GM19025 (cell line): ENCODE measurements around the gene MELTF.

Experiments used
- ATAC-seq: cut with Tn5 transposase; IDR thresholded peaks from one replicate; pipeline ENCODE4 v1.9.1; 2021; ENCODE audit warnings: mild to moderate bottlenecking, low read depth, moderate library complexity; ENCODE audit not compliant: unreplicated experiment

Gene MELTF

DNA sequence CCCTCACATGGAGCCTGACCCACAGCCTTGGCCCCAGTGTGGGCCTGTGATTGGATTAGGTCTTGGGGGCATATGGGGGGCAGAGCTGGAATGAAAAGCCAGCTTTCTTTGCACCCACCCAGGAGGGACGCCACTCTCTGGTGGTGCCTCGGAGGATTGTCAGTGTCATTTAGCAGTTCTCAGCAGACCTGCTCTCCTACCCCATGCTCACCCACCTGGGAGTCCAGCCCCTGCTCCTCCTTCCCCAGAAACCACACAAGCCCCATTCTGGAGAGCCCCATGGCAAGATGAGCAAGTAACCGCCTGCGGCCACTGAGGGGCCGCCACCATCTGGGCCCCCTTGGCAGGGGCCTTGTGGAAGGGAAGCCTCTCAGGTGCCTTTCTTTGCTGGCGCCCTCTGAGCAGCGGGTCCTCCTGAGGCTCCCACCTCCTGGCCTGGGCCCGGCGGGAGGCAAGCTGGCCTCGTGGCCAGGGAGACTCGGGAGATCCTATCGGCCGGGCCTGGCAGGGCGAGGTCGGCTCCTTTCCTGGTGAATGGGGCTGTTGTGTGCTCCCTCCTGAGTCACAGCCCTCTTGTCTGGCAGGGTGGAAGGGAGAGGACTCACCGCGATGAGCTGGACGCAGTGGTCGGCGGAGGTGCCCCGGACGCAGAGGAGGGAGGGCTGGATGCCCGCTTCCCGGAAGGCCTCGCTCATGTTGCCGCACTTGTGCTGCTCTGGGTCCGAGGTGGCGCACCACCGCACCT lies 2.3 kb downstream of the MELTF start:
- ATAC-seq = no peak

DNA sequence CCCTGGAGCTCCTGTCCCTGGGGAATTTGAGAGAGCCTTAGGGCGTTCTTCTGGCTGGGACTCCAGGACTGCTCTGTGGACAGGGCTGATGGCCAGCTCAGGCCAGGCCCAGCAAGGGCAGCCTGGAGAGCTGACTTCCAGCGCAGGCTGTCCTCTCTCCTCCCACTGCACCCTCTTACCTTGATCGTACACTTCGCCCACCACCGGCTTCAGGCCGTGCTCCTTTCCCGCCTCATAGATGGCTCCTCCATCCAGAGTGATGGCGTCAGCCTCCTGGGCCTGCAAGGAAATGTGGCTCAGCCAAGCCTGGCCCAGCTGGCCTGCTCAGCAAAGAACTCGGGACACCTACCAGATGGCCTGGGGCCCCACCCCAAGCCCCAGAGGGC lies 3.1 kb downstream of the MELTF start:
- no peak for ATAC-seq

DNA sequence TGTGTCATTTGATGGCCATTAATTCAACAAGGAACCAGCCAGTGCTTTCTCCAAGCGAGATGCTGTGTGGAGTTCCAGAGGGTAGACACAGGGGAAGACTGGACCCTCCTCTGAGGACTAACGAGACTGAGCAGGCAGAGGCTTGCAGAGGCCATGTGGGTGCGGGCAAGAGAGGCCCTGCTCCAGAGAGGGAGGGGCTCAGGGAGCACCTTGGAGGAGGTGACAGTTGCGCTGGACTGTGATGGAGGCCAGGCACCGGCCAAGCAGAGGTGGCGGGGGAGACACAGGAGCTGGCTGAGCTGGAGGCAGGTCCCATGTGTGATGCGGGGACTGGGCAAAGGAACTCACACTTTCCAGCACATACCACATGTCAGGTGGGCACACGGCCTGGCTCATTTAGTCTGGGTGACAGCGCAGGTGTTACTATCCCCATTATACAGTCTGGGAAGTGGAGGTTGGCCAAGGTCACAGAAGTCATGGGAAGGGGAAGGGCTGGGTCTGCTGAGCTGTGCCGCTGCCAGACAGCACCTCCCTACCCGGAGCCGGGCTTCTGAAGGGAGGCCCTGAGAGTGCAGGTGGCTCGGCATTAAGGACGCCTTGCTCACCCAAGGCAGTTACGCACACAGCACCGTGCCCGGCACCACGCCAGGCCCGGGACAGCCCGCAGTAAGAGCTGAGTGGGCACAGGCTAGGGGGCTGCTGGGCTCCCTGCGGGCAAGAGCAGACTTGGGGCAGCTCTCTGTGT lies 3.7 kb downstream of the MELTF start:
- ATAC-seq = no peak

DNA sequence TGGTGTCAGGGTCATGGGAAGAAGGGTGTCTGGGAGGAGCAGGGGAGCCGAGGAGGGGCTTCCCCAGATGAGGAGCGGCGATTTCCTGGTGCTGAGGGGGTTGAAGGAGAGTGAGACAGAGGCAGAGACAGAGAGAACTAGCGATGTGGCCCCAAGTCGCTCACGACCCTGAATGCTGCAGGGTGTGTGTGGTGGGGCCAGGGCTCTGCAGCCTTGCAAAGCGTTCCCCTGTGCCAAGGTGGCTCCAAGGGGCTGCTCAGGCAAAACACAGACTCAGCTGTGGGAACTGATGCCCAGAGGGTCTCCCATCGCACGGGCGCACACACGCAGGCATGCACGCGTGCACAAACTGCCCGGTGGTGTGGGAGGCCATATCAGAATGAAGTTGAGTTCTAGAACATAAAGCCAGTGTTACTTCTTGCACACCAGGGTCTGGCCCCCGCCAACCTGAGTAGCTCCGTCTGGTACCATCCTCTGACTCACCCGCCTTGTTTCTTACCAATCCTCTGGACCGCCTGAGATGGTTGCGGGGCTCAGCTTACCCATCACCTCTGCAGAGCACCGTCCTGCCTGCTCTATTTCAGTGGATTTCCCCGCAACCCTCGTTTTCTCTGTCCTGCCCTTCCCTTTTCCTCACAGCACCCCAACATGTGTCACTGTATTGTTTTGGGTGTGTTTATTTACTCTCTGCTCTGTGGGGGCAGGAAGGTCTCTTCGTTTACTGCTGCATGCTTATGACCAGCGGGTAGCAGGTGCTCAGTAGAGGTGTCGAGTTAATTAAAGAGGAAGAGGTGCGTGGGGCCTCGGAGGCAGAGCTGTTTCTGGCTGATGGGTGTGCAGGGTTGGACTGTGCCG lies 4.5 kb downstream of the MELTF start:
- no peak for ATAC-seq

DNA sequence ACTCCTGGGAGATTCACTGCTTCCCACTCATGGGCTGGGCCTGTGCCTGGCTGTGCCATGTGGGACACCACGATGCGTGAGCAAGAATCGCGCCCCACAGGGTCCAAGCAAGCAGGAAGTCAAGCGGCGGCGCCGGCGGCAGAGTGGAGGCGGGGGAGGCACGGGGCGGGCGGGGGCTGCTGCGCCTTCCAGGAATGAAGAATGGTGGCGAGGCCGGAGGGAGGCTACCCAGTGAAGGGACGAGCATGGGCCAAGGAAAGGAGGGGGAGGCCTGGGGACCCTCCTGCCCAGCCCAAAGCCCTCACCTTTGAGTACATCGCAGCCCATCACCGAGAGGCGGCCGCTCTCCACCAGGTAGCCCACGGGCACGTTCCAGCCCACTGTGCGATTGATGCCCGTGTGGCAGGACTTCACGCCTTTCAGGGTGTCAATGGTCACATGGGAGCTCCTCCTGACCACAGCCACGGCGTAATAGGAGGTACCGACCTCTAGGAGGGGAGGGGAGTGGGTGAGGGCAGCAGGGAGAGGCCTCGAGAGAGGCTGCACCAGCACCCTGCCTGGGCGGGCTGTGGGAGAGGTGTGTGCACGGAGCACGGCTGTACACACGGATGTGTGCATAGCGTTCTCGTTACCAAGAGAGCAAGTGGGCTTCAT lies 5.5 kb downstream of the MELTF start:
- no peak for ATAC-seq

DNA sequence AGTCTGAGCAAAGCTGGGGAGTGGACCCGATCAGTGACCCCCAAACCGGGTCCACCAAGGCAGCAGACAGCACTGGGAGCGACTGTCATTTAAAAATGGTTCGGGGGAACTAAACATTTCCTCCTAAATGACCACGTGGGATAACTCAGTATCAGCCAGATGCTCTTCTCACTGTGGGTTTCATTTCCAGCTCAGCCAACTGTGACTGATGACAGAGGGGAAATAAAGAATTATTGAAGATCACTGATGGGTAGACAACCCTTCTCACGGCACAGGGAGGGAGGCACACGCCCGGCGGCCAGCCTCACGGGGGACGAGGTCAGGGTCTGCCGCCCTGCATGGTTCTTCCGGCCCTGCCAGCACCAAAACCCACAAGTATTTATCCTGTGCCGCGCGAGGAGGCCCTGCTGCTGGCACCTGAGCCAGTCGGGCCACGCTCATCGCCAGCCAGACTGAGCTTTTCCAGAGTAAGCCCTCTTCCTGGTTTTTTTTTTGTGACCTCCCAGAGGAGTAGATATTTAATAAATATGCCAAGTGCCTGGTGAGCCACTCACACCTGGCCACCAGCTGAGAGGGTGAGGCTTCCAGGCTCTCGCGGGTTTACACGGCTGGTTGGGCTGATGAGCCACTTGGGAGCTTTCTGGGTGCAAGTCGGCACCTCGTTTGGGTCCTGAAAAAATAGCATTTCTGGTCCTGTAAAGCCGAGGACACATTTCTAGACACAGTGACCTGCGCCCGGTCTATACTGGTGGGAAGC lies 6.2 kb downstream of the MELTF start:
- ATAC-seq = peak; percentile 40

DNA sequence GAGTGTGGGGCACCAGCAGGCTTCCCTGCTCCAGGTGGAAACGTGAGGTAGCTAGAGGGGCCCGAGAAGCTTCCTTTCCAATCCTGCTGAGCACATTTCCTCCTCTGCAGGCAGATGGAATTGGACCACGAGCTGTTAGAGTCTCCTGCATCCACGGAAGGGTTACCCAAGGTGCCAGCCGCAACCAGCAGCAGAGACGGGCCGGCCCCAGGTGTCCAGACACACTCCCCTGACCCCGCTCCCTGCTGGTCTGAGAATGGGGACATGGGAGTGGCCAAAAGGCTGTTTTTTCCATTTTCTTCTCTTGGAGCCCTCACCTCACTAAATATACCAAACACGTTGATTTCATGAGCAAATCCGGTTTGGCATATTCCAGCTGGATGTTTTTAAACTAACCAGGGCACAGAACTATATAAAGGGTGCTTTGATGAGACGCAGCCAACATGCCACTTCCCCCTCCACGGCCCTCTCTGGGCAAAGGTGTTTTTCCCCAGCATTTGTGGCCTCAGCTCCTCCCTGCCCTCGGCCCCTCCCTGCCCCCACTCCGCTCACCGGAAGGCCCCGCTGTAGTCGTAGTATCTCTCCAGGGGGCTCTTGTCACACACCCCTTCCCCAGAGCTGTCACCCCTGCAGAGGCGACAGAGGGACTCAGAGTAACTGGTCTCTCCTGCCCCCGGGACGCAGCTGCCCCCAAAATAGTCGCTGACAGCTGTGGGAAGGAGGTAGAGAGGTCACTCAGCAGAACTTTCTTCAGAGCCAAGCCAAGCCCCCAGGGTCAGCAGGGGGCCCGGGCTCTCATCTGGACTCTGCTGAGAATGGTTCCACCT lies 7.0 kb downstream of the MELTF start:
- ATAC-seq = no peak

DNA sequence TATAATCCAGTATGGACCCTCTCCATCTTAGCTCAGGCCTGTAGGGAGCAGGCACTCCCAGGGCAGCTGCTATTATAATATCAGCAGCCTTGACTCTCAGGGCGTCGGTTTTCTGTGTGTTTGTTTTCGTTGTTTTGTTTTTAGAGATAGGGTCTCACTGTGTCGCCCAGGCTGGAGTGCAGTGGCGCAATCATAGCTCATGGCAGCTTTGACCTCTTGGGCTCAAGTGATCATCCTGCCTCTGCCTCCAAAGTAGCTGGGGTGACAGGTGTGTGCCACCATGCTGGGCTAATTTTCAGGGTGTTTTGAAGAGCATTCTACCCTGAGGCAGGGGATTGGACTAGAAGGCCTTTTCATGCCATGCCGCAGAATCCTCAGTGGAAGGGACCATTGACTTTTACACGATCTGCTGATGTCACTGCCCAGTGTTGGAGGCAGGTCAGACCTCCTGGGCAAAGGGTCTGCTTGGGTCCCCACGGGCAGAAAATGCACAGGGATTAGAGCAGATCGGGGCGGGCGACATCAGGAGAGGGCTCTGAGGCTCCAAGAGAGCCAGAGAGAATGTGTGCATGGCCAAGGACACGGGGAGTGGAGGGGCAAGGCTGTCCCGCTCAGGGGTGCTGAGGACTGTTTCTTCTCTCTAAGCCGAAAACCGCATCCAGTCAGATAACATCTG lies 7.8 kb downstream of the MELTF start:
- ATAC-seq = no peak

DNA sequence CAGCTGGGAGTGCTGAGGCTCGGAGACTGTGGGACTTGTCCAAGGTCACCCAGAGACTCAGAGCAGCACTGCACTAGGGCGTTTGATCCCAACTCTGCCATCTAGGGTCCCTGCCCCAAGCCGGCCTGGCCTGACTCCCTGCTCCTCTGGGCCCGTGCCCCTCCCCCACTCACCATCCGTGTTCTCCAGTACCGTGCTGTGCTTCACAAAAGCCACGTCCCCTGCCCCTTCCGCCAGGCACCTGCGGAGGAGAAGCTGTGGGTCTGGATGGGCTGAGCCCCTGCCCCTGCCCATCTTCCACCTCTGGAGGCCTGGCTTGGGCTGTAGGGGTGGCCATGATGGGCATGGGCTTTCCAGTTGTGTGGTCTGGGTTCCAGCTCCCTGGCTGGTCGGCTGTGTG lies 8.4 kb downstream of the MELTF start:
- ATAC-seq = no peak

DNA sequence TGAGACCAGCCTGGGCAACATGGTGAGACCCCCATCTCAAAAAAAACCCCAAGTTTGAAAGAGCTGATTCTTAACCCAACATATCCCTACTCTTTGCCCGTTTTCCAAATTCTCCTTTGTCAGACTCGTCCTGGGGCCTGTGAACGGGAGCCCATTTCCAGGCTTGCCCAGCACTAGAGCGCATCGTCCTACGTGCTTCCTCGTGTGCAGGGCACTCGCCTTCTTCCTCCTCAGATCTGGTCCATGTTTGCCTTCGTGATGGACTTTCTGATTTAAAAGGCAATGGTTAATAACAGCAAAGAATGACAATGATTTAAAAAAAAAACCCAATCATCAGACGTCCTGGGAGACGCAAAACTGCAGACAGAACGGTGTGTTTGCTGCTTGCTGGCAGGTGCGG lies 10.1 kb downstream of the MELTF start:
- no peak for ATAC-seq

DNA sequence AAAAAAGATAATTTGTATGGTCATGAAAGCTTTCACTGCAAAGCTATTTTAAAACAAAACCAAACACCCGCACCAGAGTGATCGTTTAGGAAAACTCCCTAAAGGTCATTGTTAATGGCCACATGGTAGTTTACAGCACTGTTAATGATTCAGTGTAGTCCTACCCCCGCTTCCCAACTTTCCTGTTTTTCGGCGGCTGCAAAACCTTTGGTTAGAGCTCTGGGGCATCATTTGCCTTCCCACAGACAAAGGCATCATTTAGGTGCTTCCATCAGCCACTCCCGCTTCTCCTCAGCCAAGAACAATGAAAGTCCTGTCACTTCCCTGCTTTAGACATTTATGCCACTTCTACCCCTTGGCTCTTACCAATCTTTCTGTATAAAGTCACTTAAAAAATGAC lies 10.6 kb downstream of the MELTF start:
- no peak for ATAC-seq

DNA sequence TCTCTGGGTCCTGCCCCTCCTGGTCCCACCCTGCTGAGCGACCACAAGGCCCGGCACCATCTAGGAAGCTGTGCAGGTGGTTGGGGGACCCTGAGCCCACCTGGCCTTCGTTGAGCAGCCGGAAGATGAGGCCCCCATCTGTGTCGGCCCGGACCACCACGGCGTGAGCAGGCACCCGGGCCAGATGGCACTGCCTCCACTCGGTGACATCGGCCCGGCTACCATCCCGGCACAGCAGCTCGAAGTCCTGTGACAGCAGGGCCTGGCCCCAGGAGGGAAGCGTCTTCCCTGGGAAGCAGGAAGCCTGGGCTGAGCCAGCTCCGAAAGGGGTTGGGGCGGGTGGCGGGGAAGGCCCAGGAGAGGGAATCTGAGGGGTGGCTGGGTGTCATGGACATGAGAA lies 12.6 kb downstream of the MELTF start:
- ATAC-seq = no peak

DNA sequence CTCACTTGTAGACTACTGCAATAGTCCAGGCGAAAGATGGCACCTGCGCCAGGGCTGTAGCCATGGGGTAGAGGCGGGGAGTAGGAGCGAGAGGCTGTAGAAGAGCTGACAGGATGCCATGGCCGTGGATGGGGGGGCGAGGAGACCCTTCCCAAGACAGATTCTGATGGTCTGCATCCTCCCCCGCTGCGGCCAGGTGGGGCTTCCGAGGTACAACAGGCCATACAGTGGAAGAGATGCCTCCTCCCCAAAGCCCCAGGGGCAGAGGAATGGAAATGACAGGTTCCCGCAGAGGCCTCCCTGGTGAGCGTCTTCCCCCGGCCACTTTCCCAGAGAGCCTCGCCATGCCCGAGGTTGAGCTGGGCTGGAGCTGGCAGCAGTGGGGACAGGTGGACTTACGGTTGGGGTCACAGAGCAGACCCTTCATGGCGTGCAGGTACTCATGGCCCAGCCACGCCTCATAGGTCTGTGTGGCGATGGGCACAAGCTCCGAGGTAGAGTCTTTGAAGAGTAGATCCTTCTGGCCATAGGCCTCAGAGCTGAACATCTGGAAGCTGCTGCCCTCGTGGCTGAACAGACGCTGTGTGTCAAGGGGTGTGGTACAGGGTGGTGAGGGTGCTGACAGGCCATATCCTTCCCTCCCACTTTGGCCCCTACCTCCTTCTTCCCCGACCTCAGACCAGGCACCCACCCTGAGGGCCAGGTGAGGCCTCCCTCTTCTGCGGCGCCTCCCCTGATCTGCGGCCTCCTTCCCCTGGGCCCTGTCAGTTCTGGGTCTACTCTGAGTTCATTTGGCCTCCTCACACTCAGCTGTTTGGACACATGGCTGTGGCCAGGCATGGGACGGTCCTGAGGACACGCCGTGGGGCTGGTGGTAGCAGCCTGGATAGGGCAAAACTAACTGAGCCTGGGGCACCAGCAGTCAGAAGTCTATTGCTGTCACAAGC lies 13.6 kb downstream of the MELTF start:
- ATAC-seq = no peak

DNA sequence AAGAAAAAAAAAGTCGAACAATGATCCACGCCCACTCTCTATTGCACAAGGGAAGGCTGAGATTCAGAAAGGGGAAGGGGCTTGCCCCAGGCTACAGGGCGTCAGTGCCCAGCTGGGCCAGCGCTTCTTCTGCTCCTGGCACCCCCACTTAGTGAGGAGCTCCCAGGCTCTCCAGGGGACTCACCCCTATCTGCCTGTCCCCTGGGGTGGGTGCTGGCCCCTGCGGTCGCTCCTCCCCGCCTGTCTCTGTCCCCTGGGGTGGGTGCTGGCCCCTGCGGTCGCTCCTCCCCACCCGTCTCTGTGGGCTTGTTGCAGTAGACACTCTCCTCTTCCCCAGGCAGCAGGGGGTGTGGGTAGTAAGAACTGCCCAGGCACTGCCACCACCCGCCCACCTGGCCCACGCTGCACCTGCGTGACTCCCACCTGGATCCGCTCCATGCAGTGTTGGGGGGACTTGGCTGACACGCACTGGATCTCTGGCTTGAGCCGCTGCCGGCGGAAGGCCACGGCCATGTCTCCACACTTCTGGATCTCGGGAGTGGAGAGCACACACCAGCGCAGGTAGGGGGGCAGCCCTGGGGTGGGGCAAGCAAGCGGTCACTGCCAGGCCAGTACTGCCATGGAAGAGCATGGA lies 14.6 kb downstream of the MELTF start:
- ATAC-seq = no peak

DNA sequence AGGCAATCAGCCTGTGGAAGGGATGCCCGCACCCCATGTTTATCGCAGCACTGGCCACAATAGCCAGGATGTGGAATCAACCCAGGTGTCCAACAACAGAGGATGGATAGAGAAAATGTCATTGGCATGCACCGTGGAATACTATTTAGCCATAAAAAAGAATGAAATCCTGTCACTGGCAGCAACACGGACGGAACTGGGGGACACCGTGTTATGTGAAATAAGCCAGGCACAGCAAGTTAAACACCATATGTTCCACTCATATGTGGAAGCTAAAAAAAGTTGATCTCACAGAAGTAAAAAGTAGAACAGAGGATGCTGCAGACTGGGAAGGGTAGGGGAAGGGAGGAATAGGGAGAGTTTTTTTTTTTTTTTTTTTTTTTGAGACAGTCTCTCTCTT lies 15.6 kb downstream of the MELTF start:
- ATAC-seq = no peak

DNA sequence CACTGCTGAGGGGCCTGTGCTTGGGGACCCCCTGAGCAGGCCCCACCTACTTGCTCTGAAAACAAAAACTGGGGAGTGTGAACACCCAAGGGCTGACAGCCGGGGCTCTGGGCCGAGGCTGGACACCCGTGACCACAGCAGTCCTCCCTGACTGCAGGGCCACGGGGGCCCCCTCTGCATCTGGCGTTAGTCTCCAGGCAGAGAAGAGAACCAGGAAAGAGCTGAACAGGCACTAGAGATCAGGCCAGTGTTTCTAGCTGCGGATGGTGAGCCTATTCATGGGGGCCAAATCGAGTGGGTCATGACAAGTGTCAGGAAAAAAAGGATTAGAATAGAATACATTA lies 17.1 kb downstream of the MELTF start:
- no peak for ATAC-seq

DNA sequence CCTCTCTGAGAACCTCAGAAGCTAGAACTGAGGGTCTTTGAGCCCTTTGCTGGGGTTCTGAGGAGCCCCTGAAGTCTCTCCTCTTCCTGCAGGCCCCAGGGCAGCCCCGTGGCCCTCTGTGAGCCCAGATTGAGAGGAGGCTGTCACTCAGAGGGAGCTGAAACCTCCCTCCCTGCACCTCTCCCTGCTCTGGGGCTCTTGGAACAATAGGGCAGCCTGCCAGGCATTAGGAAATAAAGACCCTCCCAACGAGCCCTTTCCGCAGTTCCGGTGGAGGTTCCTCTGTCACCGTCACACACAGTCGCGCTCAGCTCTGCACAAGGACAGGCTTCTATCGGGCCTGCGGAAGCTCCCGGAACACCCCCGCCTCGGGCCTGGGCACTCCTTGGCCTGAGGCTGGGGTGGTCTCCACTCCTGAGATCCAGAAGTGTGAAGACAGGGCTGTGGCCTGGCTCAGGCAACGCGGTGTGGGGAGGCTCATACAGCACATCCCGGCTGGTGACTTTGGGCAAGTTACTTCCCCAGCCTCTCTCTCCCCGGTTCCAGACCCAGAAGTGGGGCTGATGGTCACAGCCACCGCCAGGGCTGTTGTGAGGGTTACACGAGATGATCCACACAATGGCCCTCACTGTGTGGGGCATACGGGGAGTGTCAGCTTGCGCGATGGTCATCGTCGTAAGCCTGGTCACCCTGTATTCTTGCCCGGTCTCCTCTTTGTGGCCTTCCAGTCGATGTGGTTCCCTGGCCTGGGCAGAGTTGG lies 17.7 kb downstream of the MELTF start:
- no peak for ATAC-seq
